ENCODE measurements around the gene GAB3.

GRCh38 chrX:154710309-154710708, 40.6 kb downstream of the GAB3 start:
- TF ChIP-seq CTCF (optimal IDR thresholded peaks at IDR 0.05 in 1 of 3, IDR thresholded peaks at IDR 0.05 in 1 of 3, conservative IDR thresholded peaks at IDR 0.05 in 1 of 3; ENCODE audit: extremely low read depth in 1 of 3, insufficient read depth in 2 of 3, low read length in 3 of 3) = no peak
- TF ChIP-seq EZH2 (IDR thresholded peaks at IDR 0.05; ENCODE audit: low read length) = no peak

Data from keratinocyte (primary cell).